Spleen (tissue), 3 donors: ENCODE data around the gene NIPSNAP3A.

Source experiments
- POLR2A ChIP-seq, 3 donors: fragments of 450-650 bp; IDR thresholded peaks; one replicate each; pipeline ENCODE4 v1.5.1; 2017; ENCODE audit warnings: antibody characterized with exemption in 3 of 3, mild to moderate bottlenecking in 1 of 3
- POLR2AphosphoS5 ChIP-seq, 3 donors: sonication (generic); formaldehyde crosslinking; IDR thresholded peaks; one replicate each; pipeline ENCODE4 v1.5.1; 2017; ENCODE audit warnings: antibody characterized with exemption in 3 of 3

DNA sequence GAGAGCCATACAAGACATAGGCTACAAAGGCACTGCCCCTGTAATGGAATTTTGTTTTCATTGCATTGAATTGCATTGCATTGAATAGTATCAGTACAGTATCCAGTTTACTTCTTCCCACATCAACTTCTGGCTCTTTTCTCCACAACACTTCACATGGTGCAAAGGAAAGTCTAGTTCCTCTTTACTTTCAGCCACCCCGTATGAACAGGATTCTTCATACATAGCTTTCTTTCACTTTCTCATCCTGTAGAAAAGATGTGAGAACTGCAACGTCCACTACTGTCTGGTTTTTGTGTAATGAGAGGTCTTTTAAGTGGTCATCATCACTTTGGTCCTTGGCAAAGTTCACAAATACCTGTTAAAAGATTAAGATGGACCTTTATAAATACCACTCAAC lies 36.6 kb downstream of the NIPSNAP3A start:
- TF ChIP-seq POLR2AphosphoS5 (IDR thresholded peaks at IDR 0.05) = no peak
- TF ChIP-seq POLR2A (IDR thresholded peaks at IDR 0.05) = no peak
